Fibroblast of villous mesenchyme (primary cell): ENCODE measurements around the gene S100A6. TPM values are rescaled to one million over a fixed set of nuclear protein-coding genes. Genes with fewer than 3 reads are reported as not detected.

Experiments
- DNase-seq: peaks from one replicate; pipeline ENCODE4 v3.0.0-alpha.2; 2010; ENCODE audit warnings: low read depth
- H3K4me3 ChIP-seq: 2 replicates; pipeline ENCODE4 v1.5.1; 2011; ENCODE audit warnings: low read depth, mild to moderate bottlenecking, low read length
- CTCF ChIP-seq: IDR thresholded peaks from 2 replicates; pipeline ENCODE4 v1.5.1; 2012; ENCODE audit warnings: low read depth, mild to moderate bottlenecking, low read length; ENCODE audit not compliant: insufficient read depth
- total RNA-seq: library from RNA; depleted of rRNA; stranded (reverse); fragments of >200 nt; gene quantifications from 2 replicates; pipeline ENCODE4 v1.2.3, GENCODE V29; 2012

Gene S100A6
- total RNA-seq, 1 donor: 1,040 TPM

DNA sequence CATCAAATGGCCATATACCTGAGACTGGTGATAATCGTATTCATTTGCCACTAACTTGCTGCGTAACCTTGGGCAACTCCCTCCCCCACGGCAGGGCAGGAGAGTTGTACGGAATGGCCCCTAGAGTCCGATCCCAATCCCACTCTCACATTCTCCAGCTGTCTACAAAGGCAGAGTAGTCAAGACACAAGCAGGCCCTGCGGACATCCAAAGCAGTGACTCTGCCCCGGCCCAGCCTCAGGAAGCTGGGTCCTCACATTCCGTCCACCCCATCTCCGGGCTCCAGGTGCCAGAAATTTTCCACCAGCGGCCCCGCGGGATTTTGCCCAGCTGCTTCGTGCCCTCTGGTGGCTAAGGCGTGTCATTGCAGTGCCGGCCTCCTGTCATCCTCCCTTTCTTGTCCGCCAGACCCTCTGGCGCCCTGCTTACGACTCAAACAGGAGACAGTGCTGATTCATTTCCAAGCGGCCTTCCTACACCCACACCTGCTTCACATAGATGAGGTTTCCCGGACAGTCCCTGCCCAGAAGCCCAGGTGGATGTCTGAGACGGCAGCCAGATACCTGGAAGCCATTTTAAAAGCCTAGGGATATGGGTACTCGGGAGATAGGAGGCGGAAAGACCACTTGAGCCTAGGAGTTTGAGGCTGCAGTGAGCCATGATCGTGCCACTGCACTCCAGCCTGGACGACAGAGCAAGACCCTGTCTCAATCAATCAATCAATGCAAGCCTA is 32.7 kb upstream of the S100A6 start:
- peak; percentile 91 for DNase-seq
- TF ChIP-seq CTCF: peak; percentile 98
- H3K4me3 ChIP-seq: no peak overlapping the region

DNA sequence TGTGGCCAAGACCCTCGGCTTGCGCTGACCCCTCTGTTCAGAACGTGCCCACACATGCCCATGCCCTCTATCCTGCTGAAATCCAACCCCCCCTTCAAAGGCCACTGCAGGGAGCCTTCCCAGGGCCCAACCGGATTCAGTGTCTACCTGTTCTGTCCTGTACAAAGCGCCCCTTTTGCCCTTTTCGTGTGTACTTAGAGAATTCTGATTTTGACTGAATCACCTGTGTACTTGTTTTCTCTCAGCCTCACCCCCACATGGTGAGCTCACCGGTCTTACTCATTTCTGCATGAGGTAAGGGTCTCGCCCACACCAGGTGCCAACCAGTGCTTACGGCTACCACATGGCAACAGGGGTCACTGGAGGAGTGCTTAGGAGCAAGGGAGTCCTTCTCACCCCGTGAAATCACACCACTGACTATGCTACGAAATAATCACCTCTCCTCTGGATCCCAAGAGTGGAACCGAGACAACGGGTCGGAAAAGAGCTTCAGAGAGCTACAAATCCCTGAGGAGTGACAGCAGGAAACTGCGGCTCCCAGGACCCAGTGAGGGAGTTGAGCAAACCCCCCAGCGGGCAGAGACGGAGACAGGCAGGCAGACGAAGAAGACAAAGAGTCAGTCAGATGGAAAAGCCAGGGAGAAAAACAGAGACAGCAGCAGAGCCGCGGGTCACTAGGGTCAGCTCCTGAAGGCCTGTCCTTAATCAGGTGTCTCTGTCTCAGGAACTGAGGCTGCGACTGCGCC is 32.0 kb upstream of the S100A6 start:
- no peak overlapping the region for H3K4me3 ChIP-seq
- no peak for TF ChIP-seq CTCF
- DNase-seq: no peak

GRCh38 chr1:153566414-153567371 is 30.9 kb upstream of the S100A6 start:
- DNase-seq: peak; percentile 99
- H3K4me3 ChIP-seq: no peak overlapping the region
- TF ChIP-seq CTCF: no peak

DNA sequence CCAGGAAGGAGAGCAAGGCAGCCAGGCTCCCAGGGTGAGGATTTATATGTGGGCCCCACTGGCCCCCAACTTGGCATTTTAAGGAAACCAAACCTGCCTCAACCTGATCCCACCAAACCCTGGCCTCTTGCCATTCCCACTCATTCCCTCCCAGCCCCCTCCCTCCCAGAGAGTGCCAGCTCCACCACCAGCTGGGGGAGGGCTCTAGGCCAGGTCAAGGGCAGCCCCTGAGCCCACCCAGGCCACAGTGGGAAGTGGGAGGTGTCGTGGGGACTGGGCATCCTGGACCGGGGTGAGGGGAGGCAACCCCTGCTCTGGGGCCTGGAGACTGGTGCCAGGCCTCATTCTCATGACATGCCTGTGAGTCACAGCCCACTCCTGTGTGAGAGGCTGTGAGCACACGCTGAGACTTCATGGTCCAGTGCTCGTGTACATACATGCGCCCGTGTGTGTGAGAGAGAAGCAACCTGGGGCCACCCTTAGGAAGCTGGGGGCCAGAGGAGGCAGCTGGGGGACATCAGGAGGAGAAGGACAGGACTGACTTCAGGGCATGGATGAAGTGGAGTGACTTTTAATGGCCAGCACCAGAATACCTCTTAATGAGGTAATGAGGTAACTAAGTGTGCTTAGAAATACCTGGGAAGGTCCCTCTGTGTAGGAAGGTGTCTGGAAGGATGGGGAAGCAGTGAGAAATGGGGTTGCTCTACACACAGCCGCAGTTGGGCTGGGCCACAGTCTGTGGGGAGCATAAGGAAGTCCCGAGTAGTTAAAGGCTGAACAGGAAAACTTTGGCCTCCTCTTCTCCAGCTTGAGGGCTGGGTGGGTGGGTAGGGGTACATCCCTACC is 30.0 kb upstream of the S100A6 start, which contains the start of gene S100A2:
TSS of gene S100A2 (minus strand) at position 316 of the 846 bp plus-strand sequence. CDS start 1,967 bp downstream, outside the sequence.
- peak; percentile 90 for DNase-seq
- no peak for TF ChIP-seq CTCF
- no peak within 1 kb of the TSS for H3K4me3 ChIP-seq

DNA sequence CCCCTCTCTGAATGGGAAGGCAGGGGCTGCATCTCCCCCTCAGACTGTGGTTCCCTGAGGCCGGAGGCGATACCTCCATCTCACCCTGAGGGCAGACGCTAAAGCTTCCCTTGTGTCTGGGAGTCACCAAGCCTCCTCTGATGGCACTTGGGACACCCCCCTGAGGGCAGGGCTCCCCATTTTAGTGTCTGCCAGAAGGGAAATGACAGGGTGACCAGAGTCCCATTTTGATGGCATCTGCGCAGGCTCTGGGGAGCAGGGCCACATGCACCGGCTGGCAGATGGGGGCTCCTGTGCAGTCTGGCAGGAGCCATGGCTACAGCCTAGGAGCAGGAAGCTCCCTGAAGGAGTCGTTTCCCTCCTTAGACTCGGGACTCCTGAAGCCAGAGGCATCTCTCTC is 28.2 kb upstream of the S100A6 start:
- TF ChIP-seq CTCF: no peak
- H3K4me3 ChIP-seq: no peak overlapping the region
- DNase-seq: no peak
